Measurements from ENCODE around the gene CBARP. TPM values are rescaled to one million over a fixed set of nuclear protein-coding genes. Genes with fewer than 3 reads are reported as not detected.

Gene CBARP
- total and polyA plus RNA-seq, 9 of the 15 experiments (the other 6 are each of a cell fraction or from before 2014, with no cell fraction given) = 0.03 to 8.9 (median 1.2) TPM; not detected in 1

GRCh38 chr19:1266129-1266915, 28.5 kb upstream of the CBARP start (continued):
- TF ChIP-seq ZNF511 (CRISPR knock-in tag; IDR thresholded peaks at IDR 0.05) (peak; percentile 3; the same call in 1 of the 2 replicates), STAT5A (IDR thresholded peaks at IDR 0.05; ENCODE audit: borderline replicate concordance, low read length) (no peak), SMAD1 (IDR thresholded peaks at IDR 0.05; ENCODE audit: low read depth, low read length, partially characterized antibody) (no peak), PKNOX1 (IDR thresholded peaks at IDR 0.05) (0 out of 2 replicates have a peak, but pooled peaks have one; percentile 34), ZNF740 (CRISPR knock-in tag; IDR thresholded peaks at IDR 0.05) (peak; percentile 95), ZNF740 (tag; IDR thresholded peaks at IDR 0.05) (peak in 1 of 2 experiments; percentile 93; a peak in 2 of 4 replicates), ETV6 (IDR thresholded peaks at IDR 0.05; ENCODE audit: borderline replicate concordance in 1 of 2, low read depth in 2 of 2, low read length in 1 of 2) (0 out of 4 replicates have a peak, but pooled peaks of 1 of the 2 experiments have one; percentile 49), ETV6 (CRISPR knock-in tag; IDR thresholded peaks at IDR 0.05; ENCODE audit: borderline replicate concordance) (no peak), PRDM10 (IDR thresholded peaks at IDR 0.05; ENCODE audit: partially characterized antibody) (peak; percentile 84), ETV5 (CRISPR knock-in tag; IDR thresholded peaks at IDR 0.05; ENCODE audit: low read depth) (peak; percentile 55; the same call in 1 of the 2 replicates), LCOR (CRISPR knock-in tag; IDR thresholded peaks at IDR 0.05) (no peak), ARID3A (IDR thresholded peaks at IDR 0.05; ENCODE audit: borderline replicate concordance, low read depth, low read length) (no peak), GATAD2B (IDR thresholded peaks at IDR 0.05; ENCODE audit: borderline replicate concordance) (no peak), ZKSCAN1 (IDR thresholded peaks at IDR 0.05; ENCODE audit: low read depth, low read length) (0 out of 2 replicates have a peak, but pooled peaks have one; percentile 32), DACH1 (IDR thresholded peaks at IDR 0.05; ENCODE audit: partially characterized antibody) (peak; percentile 68), PCBP1 (IDR thresholded peaks at IDR 0.05; ENCODE audit: low read depth, low read length, poor library complexity, severe bottlenecking) (peak; percentile 50), HMBOX1 (IDR thresholded peaks at IDR 0.05) (no peak)

All from K562 (cell line).